HT-29 (cell line): Measurements from ENCODE around the gene SOWAHB. TPM values are rescaled to one million over a fixed set of nuclear protein-coding genes. Genes with fewer than 3 reads are reported as not detected.
"Not testable (repeated sequence)": the region's sequence is repeated elsewhere in the genome, so short reads cannot be mapped to it uniquely, and the experiment has no call there.

ENCODE experiments used
- DNase-seq: peaks from one replicate; pipeline ENCODE4 v3.0.0-alpha.2; 2015; ENCODE audit warnings: low spot score
- total RNA-seq: library from RNA; depleted of rRNA; stranded (reverse); fragments of >200 nt; shearing (Covaris generic); gene quantifications from 2 replicates; pipeline ENCODE4 v1.2.3, GENCODE V29; 2014

Gene SOWAHB
- total RNA-seq, 1 experiment from 2014 or later, result 50.8 TPM

DNA sequence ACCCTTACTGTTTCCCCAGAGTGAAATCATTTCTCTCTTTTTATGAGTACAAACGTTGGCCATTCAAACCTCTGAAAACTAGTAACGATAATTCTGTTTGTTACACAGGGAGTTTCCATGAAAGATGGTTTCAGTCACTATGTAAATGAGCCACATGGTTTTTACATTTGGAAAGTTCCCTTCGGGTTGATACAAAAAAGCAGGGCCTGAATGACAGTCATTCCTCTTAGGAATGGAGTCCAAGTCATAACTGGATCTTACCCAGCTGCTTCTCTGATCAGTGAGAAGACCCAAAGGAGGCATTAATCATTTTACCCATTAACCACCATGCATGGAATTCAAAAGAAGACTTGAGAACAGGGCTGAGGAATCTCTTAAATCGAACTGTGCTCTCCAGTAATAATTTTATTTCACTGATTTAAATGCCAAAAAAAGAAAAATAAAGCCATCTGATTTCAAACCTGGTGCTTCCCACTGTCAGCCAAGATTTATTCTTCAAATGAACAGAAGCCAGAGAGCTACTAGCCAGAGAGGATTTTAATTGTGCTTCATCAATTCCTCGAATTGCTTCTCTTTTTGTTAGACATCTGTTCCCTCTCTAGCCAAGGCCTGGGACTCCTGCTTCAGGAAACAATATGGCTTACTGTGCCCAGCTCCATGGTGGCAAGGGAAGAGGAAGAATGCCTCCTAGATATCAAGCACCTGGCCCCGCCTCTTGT, 3.2 kb downstream of the SOWAHB start:
- DNase-seq, result no peak

DNA sequence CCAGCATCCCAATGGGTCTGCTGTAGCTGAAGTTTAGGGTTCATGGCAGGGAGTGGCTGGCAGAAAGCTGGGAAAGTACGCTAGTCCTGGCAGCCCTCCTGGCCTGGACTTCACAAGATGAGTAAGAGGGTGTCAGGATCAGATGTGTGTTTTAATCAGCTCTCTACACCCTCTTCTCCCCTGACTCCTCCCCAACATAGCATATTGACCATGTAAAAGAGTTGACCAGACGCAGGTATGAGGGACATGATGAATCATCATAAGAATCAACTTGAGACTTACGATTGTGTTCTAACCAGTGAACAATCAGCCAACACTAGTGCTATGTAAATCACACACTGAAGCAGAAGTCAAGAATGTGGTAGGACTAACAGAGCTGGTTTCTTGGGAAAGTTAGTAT, 5.3 kb downstream of the SOWAHB start:
- peak; percentile 74 for DNase-seq

DNA sequence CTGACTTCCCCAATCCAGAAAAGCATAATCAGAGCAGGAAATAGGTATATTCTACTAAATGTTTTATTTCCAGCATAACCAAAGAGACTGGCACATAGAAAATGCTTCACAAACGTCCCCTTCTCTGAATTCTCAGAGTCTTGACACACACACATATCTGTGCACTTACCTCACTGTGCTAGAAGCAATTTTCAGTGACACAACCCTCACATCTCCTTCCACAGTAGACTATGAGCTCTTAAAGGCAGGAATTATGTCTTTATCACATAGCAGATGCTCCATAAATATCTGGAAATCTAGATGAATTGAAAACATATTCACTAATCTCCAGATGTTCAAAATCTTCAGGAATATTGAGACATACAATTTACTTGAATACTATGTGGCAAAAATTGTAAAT, 5.9 kb downstream of the SOWAHB start:
- DNase-seq, result no peak

DNA sequence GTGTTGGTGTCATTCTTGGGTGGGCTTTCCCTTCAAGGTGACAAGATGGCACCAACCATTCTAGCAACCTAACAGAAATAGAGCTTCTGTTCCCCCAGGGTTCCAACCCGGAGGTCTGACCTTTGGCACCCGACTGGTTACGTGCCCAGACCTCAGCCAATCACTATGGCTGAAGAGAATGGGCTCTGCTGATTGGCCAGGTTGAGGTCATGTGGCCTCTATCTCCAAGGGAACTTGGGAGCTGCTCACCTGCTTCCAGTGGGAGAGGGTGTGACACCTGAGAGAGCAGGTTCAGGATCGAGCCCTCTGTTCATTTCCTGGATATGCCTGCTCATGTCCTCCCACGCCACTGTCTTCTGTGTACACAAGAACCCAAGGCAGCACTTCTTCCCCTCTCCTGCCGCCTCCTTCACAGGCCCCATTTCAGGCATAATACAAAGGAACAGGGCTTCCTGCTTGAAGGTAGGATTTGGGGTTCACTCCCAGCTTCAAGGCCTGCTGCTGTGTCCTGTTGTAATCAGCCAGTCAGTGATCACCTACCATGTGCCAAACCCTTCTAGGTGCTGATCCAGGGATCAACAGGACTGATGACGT, 11.0 kb downstream of the SOWAHB start:
- no peak for DNase-seq

DNA sequence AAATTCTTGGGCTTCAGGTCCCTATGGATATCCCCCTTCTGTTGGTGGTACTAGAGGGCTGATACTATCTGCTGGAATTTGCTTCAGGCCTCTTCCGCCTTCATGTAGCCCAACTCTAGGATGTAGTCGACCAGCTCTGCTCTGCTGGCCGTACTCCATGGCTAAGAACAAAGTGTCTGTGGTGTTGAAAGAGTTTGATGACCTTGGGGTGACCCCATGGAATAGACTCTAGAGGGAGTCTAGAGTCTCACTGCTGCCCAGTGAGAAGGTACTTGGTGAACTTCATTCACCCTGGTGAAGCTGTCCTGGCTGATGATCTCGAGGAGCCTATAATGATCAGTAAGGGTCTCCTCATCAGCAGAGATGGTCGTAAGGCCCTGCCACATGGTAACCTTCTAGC, 11.7 kb downstream of the SOWAHB start:
- DNase-seq, result no peak

DNA sequence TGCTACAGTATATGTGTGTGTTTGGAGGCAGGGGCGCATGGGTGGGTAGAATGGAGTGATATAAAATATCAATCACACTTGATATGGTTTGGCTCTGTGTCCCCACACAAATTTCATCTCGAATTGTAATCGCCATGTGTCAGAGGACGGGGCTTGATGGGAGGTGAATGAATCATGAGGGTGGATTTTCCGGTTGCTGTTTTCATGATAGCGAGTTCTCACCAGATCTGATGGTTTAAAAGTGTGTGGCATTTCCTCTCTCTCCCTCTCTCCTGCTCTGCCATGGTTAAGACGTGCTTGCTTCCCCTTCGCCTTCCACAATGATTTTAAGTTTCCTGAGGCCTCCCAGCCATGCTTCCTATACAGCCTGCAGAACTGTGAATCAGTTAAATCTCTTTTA, 14.8 kb downstream of the SOWAHB start:
- DNase-seq, result no peak

DNA sequence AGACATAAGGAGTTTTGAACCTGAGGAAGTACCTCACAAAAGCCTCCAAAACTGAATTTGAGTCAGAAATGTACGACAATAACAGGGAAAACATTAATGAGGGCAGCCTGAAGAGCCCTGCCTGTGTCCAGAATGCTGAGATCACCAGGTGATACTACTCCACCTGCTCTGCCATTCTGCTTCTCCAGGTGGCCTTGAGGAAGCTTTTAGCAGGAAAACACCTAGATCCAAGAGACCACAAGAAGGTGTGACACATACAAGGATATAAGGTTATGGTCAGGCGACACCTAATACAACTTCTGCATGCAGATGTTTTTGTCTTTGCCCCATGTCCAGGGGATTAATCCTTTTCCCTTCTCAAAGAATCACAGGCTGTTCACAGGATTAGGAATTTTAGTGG, 15.3 kb downstream of the SOWAHB start:
- peak; percentile 66 for DNase-seq

DNA sequence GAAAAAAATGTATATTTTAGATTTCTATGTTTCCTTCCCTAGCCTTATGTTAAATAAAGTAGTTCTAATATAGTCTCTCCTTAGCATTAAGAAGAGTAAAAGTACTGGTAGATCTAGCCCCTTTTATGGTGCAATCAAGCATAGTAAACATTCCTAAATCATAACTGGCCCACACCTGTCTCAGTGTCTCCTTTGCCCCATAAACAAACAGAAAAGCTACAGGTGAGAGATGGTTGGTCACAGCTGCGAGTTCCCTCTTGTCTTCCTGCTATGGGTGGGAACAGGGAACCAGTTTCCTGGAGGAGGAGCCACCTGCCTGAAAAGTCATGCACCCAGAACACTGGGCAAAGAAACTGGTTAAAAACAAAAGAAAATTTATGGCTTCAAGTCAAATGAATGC, 16.6 kb downstream of the SOWAHB start:
- peak; percentile 89 for DNase-seq

DNA sequence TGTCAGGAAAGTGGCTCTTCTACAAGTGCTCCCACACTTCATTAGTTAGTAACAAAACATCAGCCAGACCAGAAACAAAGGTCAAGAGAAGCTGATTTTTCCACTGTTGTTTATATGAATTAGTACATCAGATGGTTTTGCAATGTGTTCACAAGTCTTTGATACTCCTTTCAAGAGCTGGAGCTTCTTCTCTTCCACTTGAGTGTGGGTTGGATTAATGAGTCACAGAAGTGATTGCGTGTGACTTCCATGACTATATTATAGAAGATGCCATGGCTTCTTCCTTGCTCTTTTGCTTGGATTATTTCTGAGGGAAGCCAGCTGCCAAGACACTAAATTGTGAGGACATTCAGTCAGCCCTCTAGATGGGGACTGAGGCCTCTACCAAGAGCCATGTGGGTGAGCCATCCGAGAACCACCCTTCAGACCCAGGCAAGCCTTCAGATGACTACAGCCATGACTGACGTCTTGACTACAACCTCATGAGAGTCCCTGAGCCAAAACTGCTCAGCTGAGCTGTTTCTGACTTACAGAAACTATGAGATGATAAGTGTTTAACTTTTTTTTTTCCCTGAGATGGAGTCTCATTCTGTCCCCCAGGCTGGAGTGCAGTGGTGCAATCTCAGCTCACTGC, 18.1 kb downstream of the SOWAHB start:
- no peak for DNase-seq

DNA sequence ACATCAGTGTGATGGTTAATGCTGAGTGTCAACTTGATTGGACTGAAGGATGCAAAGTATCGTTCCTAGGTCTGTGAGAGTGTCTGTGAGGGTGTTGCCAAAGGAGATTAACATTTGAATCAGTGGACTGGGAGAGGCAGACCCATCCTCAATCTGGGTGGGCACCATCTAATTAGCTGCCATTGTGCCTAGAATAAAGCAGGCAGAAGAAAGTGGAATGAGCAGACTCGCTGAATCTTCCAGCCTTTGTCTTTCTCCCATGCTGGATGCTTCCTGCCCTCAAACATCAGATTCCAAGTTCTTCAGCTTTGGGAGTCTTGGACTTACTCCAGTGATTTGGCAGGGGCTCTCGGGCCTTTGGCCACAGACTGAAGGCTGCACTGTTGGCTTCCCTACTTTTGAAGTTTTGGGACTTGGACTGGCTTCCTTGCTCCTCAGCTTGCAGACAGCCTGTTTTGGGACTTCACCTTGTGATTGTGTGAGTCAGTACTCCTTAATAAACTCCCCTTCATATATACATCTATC, 19.2 kb downstream of the SOWAHB start:
- not testable (repeated sequence) for DNase-seq

DNA sequence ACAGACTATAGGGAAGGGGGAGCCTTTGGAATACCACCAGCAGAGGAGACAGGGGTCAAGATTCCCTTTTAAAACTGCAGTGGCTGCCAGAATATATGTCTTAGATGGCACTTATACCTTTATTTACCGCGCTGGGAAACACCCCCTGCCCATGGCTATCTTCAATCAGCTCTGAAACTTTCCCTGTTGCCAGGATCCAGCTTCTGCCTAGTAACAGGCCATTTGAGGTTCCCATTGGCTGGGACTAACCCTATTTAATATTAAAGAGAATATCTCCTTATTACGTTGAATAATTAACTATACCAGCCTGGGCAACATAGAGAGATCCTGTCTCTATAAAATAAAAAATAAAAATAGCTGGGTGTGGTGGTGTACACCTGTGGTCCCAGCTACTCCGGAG, 23.8 kb downstream of the SOWAHB start:
- no peak for DNase-seq

DNA sequence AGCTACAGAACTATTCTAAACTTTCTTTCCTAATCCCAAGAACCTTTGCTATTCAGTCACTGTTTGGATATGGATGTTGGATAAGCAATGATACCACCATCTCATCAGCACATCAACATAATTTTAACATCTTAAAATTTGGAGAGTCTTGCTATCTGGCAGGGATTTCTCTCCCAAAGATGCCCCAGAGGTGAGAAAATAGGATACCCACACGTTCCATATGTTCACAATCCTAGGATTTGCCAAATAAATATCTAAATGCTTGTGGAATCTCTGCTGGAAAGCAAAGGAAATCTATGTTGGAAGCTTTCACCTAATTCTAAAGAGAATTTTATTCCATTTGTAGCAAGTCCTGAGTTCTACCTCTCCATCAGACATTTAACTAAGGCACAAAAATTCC, 24.4 kb downstream of the SOWAHB start:
- DNase-seq, result no peak

DNA sequence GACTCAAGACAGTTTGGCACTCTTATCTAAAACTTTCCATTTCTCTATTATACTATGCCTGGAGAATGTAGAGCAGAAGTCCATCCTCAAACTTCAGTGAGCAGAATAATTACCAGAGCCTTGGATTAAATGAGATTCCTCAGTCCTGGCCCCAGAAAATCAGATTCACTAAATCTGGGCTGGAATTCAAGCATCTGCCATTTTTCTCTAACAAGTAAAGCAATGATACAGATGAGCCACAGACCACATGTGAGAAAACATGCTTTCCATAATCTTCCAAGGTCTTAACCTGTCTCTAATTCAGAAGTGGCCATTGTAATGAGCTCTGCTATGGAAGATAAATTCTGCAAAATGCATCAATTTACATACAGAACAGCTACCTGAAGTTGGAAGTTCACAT, 25.4 kb downstream of the SOWAHB start:
- DNase-seq, result no peak

DNA sequence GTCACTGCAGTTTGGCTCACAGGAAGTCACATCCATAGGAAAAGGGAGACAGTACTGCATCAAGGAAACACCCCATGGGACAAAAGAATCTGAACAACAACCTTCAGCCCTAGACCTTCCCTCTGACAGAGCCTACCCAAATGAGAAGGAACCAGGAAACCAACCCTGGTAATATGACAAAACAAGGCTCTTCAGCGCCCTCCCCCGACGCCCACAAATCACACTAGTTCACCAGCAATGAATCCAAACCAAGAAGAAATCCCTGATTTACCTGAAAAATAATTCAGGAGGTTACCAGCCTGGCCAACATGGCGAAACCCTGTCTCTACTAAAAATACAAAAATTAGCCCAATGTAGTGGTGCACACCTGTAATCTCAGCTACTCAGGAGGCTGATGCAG, 29.2 kb downstream of the SOWAHB start:
- not testable (repeated sequence) for DNase-seq

DNA sequence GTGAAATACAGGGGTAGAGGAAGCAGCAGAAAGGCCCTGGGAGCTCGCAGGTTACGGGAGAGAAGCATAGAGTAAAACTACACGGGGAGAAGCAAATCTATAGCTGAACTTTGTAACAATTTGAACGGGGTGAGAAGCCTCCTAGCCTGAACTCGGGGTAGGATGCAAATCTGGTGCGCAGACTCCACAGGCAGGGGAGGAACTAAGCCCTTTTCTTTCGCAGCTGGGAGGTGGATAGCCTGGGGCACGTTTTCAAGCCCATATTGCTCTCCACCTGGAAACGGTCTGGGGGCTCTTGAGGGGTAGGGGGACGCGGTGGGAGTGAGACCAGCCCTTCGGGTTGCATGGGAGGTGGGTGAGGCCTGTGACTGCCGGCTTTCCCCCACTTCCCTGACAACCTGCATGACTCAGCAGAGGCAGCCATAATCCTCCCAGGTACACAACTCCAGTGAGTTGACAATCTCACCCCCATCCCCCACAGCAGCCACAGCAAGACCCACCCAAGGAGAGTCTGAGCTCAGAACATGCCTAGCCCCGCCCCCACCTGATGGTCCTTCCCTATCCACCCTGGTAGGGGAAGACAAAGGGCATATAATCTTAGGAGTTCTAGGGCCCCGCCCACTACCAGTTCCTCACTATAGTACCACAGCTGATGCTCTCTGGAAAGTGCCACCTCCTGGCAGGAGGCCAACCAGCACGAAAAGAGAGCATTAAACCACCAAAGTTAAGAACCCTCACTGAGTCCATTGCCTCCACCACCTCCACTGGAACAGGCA, 29.9 kb downstream of the SOWAHB start:
- peak; percentile 92 for DNase-seq

DNA sequence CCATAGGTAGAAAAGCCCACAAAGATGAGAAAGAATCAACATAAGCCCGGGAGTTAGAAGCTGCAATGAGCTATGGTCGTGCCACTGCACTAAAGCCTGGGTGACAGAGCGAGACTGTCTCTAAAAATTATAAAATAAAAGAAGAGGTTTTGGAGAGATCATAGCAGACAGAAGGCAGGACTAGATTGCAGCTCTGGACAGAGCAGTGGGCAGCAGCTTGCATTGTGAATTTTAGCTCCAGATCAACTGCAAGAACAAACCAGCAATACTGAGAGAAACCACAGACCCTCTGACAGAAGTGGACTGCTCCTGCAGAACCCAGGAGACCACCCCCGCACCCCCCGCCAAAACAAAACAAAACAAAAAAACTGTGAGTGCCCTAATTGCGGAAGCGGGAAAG, 30.6 kb downstream of the SOWAHB start:
- no peak for DNase-seq

DNA sequence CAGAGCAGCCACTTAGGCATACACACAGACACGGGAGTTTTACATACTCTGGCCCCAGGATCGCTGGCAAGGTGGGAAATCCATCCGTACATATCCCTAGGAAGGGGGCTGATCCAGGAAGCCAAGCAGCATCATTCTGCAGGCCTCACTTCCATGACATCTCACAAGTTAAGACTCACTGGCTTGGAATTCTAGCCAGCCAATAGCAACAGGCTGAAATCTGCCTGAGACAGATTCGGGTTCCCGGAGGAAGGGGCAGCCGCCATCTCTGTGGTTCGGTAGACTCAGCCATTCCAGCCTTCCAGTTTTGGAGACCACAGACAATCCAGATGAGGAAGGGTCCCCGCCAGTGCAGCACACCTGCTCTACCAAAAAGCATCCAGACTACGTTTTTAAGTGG, 31.3 kb downstream of the SOWAHB start:
- DNase-seq, result no peak

DNA sequence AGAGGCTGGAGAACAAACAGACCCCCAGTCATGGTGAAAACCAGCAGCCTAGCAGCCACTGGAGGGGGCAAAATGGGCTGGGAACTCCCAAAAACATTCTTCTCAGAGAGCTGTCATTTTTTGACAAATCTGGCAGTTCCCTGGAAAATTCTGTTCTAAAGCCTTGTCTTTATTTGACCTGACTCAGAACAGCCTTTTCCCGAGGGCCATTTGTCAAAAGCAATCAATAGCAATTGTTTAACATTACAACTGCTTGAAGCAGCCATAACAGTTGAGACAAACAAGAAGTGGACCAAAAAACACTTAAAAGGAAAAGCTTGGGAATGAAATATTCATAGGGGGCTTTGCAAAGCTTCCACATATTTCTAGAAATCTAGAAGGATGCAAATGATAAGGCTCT, 39.6 kb downstream of the SOWAHB start:
- DNase-seq, result no peak

DNA sequence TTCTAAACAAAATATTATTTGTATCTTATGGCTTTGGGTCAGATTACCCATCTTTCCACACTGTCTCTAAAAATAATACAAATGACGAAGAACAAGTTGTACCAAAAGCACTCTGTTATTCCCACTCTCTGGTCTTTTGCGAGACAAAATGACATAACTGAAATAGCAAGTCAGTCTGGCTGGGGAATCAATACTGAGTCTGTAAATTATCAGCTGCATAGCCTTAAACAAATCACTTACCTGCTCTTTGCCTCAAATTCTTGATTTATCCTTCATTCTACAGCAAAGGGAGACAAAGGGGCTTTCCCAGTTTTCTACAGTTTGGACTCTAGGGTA, 40.9 kb downstream of the SOWAHB start:
- no peak for DNase-seq

DNA sequence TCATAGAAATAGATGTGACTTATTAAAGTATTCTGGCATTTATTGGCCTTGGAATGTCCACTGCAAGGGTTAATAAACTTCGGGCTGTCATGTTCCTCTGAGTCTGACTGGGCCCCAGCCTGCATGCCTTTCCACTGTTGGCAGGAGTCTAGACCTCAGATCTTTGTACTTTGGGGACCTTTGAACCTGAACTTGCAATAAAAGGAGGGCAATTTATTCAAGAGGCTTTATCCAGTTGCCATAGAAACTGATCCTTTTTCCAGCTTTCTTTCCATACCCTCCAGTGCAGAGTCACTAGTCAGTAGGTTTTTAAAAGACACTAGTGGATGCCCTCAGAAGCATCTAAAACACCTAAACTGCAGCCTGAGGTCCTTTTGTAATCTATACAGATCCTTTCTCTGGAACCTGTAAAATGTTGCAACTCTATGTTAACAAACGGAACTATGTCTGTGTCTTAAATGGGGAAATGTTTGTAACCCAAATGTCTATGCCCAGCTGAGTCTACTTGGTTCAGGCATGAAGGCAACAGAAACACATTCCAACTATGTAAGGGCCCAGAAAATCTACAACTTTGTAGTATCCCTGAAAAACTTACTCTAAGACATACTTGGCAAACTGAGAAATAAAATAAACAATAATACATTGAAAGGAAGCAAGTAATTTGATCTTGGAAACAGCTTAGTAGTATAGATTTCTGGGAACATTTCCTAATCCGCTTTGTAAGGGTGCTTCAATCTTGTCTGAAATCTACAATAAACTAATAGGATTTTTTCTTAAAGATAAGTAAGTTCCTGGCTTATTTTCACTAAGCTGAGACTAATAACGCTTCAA, 41.5 kb downstream of the SOWAHB start:
- peak; percentile 79 for DNase-seq

DNA sequence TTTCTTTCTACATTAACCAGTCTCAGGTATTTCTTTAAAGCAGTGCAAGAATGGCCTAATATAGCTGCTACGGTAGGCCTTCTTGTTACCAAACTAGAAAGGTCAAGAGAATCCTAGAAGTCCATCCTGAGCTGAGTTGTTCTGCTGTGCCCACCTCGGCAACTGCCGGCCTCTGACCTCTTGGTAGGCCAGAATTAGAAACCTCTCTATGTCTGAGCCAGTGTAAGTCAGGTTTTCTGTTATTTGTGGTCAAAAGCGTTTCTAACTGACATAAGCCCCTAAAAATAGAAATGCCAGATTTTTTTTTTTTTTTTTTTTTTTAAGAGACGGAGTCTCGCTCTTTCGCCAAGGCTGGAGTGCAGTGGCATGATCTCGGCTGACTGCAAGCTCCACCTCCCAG, 43.1 kb downstream of the SOWAHB start:
- DNase-seq, result no peak
